GM23248 (cell line): ENCODE results near the gene LPA.

Experiments used
- EZH2 ChIP-seq: fragments of 200-600 bp; sonication (generic); IDR thresholded peaks from 2 replicates; pipeline ENCODE4 v1.6.1; 2018; ENCODE audit warnings: antibody characterized with exemption, mild to moderate bottlenecking; ENCODE audit not compliant: insufficient read depth, poor library complexity, severe bottlenecking
- EZH2phosphoT487 ChIP-seq: fragments of 200-600 bp; sonication (generic); IDR thresholded peaks from 2 replicates; pipeline ENCODE4 v1.6.1; 2018; ENCODE audit warnings: antibody characterized with exemption, moderate library complexity, mild to moderate bottlenecking, low read depth; ENCODE audit not compliant: insufficient read depth

- TF ChIP-seq EZH2 (no peak), EZH2phosphoT487 (no peak)
Observed at GRCh38 chr6:160507420-160507819, 156.7 kb downstream of the LPA start.
